Kidney (tissue), 14 donors: ENCODE data around the gene FASN. TPM values are rescaled to one million over a fixed set of nuclear protein-coding genes. Genes with fewer than 3 reads are reported as not detected.

Experiments
- DNase-seq, 5 donors: peaks; one replicate each; pipeline ENCODE4 v3.0.0-alpha.2; 2013 to 2020
- FAIRE-seq: peaks from 2 replicates; lab custom pipeline; 2012; peaks lifted over from hg19 to GRCh38; lab: Jason Lieb, UNC
- H3K27ac ChIP-seq, 2 donors: one replicate each; pipeline ENCODE4 v1.7.0; 2013; ENCODE audit warnings: low read depth in 2 of 2, low read length in 2 of 2, inconsistent platforms in 1 of 2
- H3K27me3 ChIP-seq: one replicate; pipeline ENCODE4 v1.7.1; 2013; ENCODE audit warnings: low read length, inconsistent platforms; ENCODE audit not compliant: control insufficient read depth, insufficient read depth
- H3K36me3 ChIP-seq, 3 donors: one replicate each; pipeline versions ENCODE4 v1.7.0 to v1.7.1; 2013; ENCODE audit warnings: low read length in 3 of 3, control low read depth in 1 of 3, inconsistent platforms in 1 of 3; ENCODE audit not compliant: insufficient read depth in 3 of 3, control insufficient read depth in 2 of 3
- H3K4me1 ChIP-seq, 3 donors: one replicate each; pipeline versions ENCODE4 v1.7.0 to v1.7.1; 2013; ENCODE audit warnings: low read length in 3 of 3, inconsistent platforms in 1 of 3, low read depth in 1 of 3; ENCODE audit not compliant: control insufficient read depth in 2 of 3, insufficient read depth in 2 of 3
- H3K4me3 ChIP-seq, 3 donors: one replicate each; pipeline versions ENCODE4 v1.7.0 to v1.8.1; 2013; ENCODE audit warnings: low read length in 3 of 3, control low read depth in 1 of 3, inconsistent platforms in 1 of 3
- H3K9ac ChIP-seq, 3 donors: one replicate each; pipeline versions ENCODE4 v1.7.0 to v1.7.1; 2013; ENCODE audit warnings: low read length in 3 of 3, control low read depth in 1 of 3, inconsistent platforms in 1 of 3
- H3K9me3 ChIP-seq, 3 donors: one replicate each; pipeline versions ENCODE4 v1.7.0 to v1.7.1; 2013; ENCODE audit warnings: low read length in 3 of 3, control low read depth in 1 of 3, inconsistent platforms in 1 of 3; ENCODE audit not compliant: control insufficient read depth in 2 of 3, insufficient read depth in 1 of 3
- intact Hi-C: fragments of 100-400 bp; cut with DNase I; formaldehyde crosslinking; loops from one replicate; pipeline ENCODE4 v1.11.1; 2022
- polyA plus RNA-seq: library from polyadenylated mRNA; stranded (reverse); fragments of 350-450 nt; fragmentation: Illumina TruSeq; extraction: RNeasy Lipid Tissue Mini Kit (QIAGEN cat#74804); gene quantifications from one replicate; pipeline ENCODE4 v1.2.3, GENCODE V29; 2014; ENCODE audit warnings: low read depth, low replicate concordance; ENCODE audit not compliant: insufficient read depth
- total RNA-seq: library from RNA; stranded (reverse); fragmentation: NEBNext Ultra II Directional; extraction: Animal tissue kit (Norgen Biotek cat#: 25700); gene quantifications from one replicate; pipeline ENCODE4 v1.2.1, GENCODE V29; 2021
- TF ChIP-seq, protein P1 (sequence below): IDR thresholded peaks from 3 replicates; pipeline ENCODE4 v1.5.1; 2012; ENCODE audit warnings: mild to moderate bottlenecking, moderate library complexity, borderline replicate concordance; ENCODE audit not compliant: insufficient read depth; ENCODE audit errors: extremely low read depth
- donor health status: control.
- donor health status: control.
- donor health status: control.
- donor health status: control.
- donor health status: control.
- donor health status: DM: yes; HTN: yes; CAD: no.
- donor health status: Normal renal cell carcinoma (clear cell type).

Gene FASN
- total and polyA plus RNA-seq, 2 donors from 2014 or later: 13.6 to 43.3 TPM

DNA sequence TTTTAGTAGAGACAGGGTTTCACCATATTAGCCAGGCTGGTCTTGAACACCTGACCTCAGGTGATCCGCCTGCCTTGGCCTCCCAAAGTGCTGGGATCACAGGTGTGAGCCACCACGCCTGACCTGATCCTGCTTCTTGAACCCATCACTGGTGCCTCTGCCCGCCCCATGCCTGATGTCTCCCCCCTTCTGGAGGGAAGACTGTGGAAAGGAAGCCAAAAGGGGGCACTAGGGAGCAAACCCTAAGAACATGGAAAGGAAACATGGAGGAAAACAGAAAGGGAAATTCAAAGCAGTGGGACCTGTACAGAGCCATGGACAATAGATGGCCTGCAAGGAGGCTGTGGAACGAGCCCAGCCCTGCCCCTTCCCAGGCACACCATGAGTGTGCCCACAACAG is 31.1 kb upstream of the FASN start:
- TF ChIP-seq, protein P1, sequence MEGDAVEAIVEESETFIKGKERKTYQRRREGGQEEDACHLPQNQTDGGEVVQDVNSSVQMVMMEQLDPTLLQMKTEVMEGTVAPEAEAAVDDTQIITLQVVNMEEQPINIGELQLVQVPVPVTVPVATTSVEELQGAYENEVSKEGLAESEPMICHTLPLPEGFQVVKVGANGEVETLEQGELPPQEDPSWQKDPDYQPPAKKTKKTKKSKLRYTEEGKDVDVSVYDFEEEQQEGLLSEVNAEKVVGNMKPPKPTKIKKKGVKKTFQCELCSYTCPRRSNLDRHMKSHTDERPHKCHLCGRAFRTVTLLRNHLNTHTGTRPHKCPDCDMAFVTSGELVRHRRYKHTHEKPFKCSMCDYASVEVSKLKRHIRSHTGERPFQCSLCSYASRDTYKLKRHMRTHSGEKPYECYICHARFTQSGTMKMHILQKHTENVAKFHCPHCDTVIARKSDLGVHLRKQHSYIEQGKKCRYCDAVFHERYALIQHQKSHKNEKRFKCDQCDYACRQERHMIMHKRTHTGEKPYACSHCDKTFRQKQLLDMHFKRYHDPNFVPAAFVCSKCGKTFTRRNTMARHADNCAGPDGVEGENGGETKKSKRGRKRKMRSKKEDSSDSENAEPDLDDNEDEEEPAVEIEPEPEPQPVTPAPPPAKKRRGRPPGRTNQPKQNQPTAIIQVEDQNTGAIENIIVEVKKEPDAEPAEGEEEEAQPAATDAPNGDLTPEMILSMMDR: no peak
- H3K27me3 ChIP-seq: no peaks in the 10 kb centered on the region
- H3K36me3 ChIP-seq: no peaks in the 10 kb centered on the region
- intact Hi-C loops: no loop called here
- no peak overlapping the region for H3K4me3 ChIP-seq
- H3K9ac ChIP-seq: no peak overlapping the region
- DNase-seq: no peak
- no peak overlapping the region for H3K27ac ChIP-seq
- no peaks in the 10 kb centered on the region for H3K9me3 ChIP-seq
- H3K4me1 ChIP-seq: peaks cover 0 to 4% (median 3%) of the 10 kb centered on the region in 3 donors
- no peak for FAIRE-seq

DNA sequence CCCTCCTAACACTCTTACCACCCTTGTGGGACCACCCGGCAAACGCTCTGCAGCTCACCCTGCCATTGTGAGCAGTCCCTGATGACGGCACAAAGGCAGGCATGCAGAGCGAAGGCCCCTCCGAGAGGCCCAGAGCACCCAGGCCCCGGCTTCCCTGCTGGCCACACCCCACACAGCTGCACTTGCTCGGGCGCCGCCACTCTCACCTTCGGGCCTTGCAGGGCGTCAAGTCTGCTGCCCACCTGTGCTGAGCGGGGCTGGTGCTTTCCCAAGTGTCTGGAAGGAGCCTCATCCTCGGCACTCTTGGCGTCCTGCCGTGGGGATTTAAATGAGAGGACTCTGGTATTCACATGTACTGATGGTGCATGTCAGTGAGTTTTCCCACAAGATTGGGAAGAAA is 30.3 kb upstream of the FASN start:
- Histone ChIP-seq H3K4me3 (no peak overlapping the region), H3K9me3 (no peaks in the 10 kb centered on the region), H3K4me1 (no peaks in the 10 kb centered on the region), H3K36me3 (no peaks in the 10 kb centered on the region), H3K9ac (no peak overlapping the region), H3K27ac (no peak overlapping the region), H3K27me3 (no peaks in the 10 kb centered on the region)
- TF ChIP-seq, protein P1: no peak
- DNase-seq: no peak
- intact Hi-C loops: no loop called here
- FAIRE-seq: no peak

DNA sequence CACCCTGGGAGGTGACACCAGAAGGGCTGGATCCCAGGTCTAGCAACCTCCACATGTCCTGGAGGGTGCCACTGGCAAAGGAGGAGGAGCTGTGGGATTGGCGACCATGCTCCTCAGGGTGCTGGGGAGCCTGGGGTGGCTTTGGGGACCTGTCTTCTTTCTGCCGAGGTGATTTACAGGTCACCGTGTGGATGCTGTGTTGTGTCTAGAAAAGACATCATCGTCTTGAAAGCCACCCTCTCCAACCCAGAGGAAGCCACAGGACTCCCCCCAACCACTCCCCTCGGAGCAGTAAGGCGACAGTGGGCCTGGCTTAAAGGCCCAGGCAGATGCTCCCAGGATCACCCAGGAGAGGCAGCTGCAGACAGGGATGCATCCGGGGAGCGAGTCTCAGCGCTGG is 29.7 kb upstream of the FASN start:
- Histone ChIP-seq H3K27me3 (no peaks in the 10 kb centered on the region), H3K36me3 (no peaks in the 10 kb centered on the region), H3K9ac (no peak overlapping the region), H3K9me3 (no peaks in the 10 kb centered on the region), H3K27ac (no peak overlapping the region), H3K4me1 (no peaks in the 10 kb centered on the region), H3K4me3 (no peak overlapping the region)
- TF ChIP-seq, protein P1: no peak
- intact Hi-C loops: no loop called here
- FAIRE-seq (no peak), DNase-seq (no peak)

DNA sequence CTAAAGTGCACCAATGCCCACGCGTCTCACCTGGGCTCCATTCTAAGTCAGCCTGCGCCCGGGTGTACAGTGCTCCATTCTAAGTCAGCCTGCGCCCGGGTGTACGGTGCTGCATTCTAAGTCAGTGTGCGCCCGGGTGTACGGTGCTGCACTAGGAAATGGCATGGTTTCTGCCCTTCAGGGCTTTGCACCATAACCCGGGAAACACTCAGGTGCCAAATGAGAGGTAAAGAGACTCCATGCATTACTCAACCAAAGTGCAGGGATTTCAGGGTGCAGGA is 29.2 kb upstream of the FASN start:
- Histone ChIP-seq H3K9ac (no peak overlapping the region), H3K4me1 (no peaks in the 10 kb centered on the region), H3K27me3 (no peaks in the 10 kb centered on the region), H3K9me3 (no peaks in the 10 kb centered on the region), H3K4me3 (no peak overlapping the region), H3K36me3 (no peaks in the 10 kb centered on the region), H3K27ac (no peak overlapping the region)
- intact Hi-C loops: no loop called here
- TF ChIP-seq, protein P1: no peak
- no peak for FAIRE-seq
- DNase-seq: no peak
